Measurements from ENCODE around the gene FGD2.

- TF ChIP-seq, protein P1, sequence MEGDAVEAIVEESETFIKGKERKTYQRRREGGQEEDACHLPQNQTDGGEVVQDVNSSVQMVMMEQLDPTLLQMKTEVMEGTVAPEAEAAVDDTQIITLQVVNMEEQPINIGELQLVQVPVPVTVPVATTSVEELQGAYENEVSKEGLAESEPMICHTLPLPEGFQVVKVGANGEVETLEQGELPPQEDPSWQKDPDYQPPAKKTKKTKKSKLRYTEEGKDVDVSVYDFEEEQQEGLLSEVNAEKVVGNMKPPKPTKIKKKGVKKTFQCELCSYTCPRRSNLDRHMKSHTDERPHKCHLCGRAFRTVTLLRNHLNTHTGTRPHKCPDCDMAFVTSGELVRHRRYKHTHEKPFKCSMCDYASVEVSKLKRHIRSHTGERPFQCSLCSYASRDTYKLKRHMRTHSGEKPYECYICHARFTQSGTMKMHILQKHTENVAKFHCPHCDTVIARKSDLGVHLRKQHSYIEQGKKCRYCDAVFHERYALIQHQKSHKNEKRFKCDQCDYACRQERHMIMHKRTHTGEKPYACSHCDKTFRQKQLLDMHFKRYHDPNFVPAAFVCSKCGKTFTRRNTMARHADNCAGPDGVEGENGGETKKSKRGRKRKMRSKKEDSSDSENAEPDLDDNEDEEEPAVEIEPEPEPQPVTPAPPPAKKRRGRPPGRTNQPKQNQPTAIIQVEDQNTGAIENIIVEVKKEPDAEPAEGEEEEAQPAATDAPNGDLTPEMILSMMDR (IDR thresholded peaks at IDR 0.05; ENCODE audit: extremely low read depth in 1 of 2, insufficient read depth in 1 of 2, low read depth in 1 of 2, low read length in 2 of 2): no peak
- TF ChIP-seq POLR2AphosphoS5 (IDR thresholded peaks at IDR 0.05; ENCODE audit: insufficient read depth, low read depth, low read length) (no peak), EZH2 (IDR thresholded peaks at IDR 0.05; ENCODE audit: borderline replicate concordance, low read depth, low read length, severe bottlenecking) (no peak), POLR2A (IDR thresholded peaks at IDR 0.05; ENCODE audit: low read depth, low read length) (no peak), MAX (IDR thresholded peaks at IDR 0.05; ENCODE audit: insufficient read depth, insufficient read length) (no peak), MYC (IDR thresholded peaks at IDR 0.05; ENCODE audit: low read depth, low read length) (no peak), GATA2 (IDR thresholded peaks at IDR 0.05; ENCODE audit: insufficient read depth, insufficient read length, low read depth, low read length) (no peak), FOS (IDR thresholded peaks at IDR 0.05; ENCODE audit: borderline replicate concordance, insufficient read depth, low read length) (no peak), JUN (IDR thresholded peaks at IDR 0.05; ENCODE audit: borderline replicate concordance, insufficient read depth, insufficient read length, low read depth) (no peak)
Observed at GRCh38 chr6:37006793-37007339, 1.4 kb downstream of the FGD2 start.

Measured in endothelial cell of umbilical vein (primary cell).